H7 (cell line): ENCODE results near the gene ITPRID2. TPM values are rescaled to one million over a fixed set of nuclear protein-coding genes. Genes with fewer than 3 reads are reported as not detected.

Experiments
- DNase-seq: peaks from one replicate; pipeline ENCODE4 v3.0.0; 2012
- H3K27me3 ChIP-seq: 2 replicates; pipeline ENCODE4 v1.6.0; 2011; ENCODE audit warnings: mild to moderate bottlenecking, low read length; ENCODE audit not compliant: control insufficient read depth, insufficient read depth
- H3K36me3 ChIP-seq: replicated peaks from 2 replicates; pipeline ENCODE4 v1.5.1; 2011; ENCODE audit warnings: low read length; ENCODE audit not compliant: control insufficient read depth, insufficient read depth
- H3K4me3 ChIP-seq: 2 replicates; pipeline ENCODE4 v1.5.1; 2011; ENCODE audit warnings: low read depth, mild to moderate bottlenecking, control low read depth, low read length, moderate library complexity; ENCODE audit not compliant: insufficient read depth
- total RNA-seq: library from RNA; depleted of rRNA; stranded (reverse); fragments of >200 nt; shearing (Covaris generic); gene quantifications from 2 replicates; pipeline ENCODE4 v1.2.3, GENCODE V29; 2014

ITPRID2 gene
- total RNA-seq, 1 experiment from 2014 or later: 13.6 TPM

DNA sequence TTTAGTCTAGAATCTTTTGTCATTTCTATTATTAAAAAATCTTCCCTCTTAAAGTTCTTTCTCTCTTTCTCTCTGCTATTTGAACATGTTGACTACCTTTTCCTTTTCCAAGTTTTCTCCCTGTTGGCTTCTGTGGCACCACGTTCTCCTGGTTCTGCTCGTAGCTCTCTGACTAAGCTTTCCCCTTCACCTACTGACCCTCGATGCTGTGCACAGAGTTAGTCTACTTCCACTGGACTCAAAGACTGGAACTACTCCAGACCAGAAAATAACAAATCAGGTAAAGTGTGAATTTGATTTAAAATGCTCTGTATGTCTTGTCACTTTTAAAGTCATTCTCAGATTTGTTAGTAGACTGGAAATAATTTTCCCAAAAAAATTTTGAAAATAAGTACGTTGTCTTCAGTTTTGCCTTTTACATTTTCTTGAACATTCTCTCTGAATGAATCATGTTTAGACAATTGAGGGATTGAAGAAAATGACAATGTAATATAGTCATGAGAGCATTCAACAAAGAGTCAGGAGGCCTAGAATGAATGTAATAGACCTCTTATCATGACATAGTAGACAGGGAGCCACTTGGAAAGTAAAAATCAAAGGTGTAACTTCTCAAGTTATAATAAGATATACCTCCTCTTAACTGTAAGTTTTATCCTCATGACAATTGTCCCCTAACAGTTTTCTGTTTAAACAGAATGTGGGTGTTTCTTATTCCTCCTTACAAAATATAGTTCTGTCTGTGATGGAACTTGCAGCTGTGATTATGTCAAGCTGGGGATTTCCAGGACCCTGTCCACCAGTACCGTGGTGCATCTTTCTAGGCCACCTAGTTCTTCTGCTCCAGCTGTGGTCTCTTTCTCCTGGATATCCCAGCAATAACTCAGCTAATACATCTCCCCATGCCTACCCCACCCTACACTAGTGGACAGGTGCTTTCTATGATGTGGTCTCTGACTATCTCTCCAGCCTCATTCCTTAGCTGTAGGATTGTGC is 25.5 kb downstream of the ITPRID2 start:
- no peak for DNase-seq
- Histone ChIP-seq H3K36me3 (peaks cover 2% of the 10 kb centered on the region), H3K4me3 (no peak overlapping the region), H3K27me3 (no peaks in the 10 kb centered on the region)

DNA sequence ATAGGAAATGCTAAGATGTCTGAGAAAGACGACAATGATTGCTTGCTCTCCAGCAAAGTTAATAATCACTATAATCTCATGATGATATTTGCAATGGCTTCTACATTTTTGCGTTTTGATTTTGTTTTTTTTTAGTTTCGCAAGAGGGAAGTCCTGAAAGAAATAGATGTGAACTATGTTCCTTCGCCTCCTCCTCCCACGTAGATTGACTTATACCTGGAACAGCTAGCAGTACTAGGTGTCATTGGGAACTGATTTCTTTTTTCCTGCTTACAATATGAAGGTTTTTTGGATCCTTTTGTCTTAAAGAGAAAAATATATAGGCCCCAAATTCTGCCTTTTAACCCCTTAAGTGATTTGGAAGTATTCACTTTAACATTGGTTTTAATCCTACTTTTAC is 26.7 kb downstream of the ITPRID2 start:
- no peaks in the 10 kb centered on the region for H3K27me3 ChIP-seq
- no peak overlapping the region for H3K4me3 ChIP-seq
- peaks cover 3% of the 10 kb centered on the region for H3K36me3 ChIP-seq
- no peak for DNase-seq

DNA sequence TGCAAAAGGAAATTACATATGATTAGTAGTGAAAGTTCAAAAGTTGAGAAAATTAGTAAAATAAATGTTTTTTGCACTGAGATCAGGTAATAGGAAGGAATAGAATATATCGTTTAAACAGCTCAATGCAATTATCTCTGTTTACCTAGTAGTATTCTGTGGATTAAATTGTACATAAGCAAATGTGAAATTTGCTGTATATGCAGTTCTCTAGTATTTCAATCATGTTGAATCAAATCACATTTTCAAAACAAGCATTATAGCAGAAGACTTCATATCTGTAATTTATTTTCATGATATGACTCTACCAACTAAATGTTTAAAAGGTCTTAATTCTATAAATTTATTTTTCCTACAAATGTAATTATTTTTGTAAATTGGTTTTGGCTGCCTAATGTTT is 31.6 kb downstream of the ITPRID2 start:
- Histone ChIP-seq H3K4me3 (no peak overlapping the region), H3K27me3 (no peaks in the 10 kb centered on the region), H3K36me3 (peaks cover 1% of the 10 kb centered on the region)
- no peak for DNase-seq

DNA sequence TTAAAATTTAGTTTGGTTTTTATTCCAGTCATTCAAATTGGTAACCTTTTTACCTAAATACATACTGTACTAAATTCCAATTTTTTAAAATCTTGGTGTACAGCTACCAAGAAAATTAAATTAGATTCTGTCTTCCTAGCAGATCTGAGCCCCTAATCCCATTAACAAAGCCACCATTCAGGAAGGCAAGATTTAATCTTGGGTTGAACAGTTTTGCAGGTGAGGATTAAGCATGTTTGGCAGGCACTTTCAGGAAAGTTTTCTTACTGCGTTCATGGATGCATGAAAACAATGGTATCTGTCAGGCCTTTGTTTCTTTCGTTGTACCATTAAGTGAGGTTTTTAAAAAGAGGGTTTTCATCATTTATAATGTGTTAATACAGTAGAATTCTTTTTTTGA is 32.8 kb downstream of the ITPRID2 start:
- Histone ChIP-seq H3K27me3 (no peaks in the 10 kb centered on the region), H3K36me3 (peaks cover 1% of the 10 kb centered on the region), H3K4me3 (no peak overlapping the region)
- no peak for DNase-seq

DNA sequence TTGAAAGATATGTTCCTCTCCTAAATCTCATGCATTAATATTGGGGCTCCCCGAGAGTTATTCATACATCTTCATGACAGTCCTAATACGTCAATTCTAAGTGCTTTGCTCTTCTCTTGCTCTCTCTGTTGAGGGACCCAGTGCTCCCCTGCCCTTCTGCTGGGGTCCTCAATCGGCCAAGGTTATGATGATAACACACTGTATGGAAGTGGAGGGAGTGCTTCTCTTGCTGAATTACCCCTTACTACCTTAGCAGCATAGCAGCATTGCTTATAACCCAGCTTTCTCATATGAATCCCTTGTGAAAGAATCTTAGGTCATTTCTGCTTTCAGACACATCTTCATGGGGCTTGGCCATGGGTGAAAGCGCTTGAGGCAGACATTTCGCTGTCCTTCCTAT is 43.2 kb downstream of the ITPRID2 start:
- H3K4me3 ChIP-seq: no peak overlapping the region
- H3K36me3 ChIP-seq: no peaks in the 10 kb centered on the region
- DNase-seq: no peak
- H3K27me3 ChIP-seq: no peaks in the 10 kb centered on the region

DNA sequence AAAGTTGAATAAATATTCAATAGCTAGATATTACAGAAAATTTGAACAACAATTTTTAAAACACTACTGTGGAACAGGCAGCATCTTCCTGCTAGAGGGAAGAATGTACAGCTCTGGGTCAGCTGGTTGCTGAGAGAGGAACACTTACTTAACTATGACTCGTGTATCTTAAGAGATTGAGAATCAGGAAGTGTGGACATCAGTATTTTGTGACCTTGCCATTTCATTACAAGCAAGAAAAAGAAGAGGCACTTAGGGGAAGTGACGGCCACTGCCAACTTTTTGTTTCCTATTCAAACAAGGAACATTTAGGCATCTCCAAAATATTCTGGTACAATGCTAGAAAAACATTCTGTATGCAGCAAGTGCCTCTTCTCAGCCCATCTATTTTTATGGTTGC is 45.9 kb downstream of the ITPRID2 start:
- H3K27me3 ChIP-seq: no peaks in the 10 kb centered on the region
- no peak overlapping the region for H3K4me3 ChIP-seq
- DNase-seq: no peak
- H3K36me3 ChIP-seq: no peaks in the 10 kb centered on the region

DNA sequence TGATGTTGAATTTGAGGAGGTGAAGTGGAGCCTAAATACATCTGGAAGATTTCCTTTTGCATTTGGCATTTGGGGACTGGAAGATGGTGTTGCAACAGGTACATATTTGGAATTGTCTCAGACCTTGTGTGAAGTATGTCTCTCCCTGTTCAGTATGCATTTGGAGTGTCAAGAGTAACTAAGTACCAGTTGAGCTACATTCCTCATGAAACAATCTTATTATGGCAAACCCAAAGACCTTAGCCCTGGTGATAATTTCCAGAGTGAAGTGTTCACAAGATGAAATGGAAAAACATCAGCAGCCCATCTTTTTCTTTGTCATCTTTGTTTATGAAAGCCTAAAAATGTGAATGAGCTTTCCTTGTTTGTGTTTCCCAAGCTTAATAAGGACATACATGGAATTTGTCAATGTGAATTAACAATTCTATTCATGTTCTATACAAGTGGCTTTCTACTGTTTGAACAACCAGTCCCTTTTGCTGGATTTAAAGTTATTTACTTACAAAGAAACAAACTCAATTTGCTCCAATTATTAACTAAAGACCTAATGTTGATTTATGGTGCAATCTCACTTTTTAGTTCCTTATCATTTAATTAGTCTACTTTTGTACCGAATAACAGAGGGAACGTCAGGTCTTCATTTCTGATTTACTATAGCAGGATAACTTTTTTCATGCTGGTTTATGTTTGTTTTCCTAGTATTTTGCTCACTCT is 52.0 kb downstream of the ITPRID2 start:
- no peaks in the 10 kb centered on the region for H3K36me3 ChIP-seq
- no peak overlapping the region for H3K4me3 ChIP-seq
- no peaks in the 10 kb centered on the region for H3K27me3 ChIP-seq
- DNase-seq: no peak

DNA sequence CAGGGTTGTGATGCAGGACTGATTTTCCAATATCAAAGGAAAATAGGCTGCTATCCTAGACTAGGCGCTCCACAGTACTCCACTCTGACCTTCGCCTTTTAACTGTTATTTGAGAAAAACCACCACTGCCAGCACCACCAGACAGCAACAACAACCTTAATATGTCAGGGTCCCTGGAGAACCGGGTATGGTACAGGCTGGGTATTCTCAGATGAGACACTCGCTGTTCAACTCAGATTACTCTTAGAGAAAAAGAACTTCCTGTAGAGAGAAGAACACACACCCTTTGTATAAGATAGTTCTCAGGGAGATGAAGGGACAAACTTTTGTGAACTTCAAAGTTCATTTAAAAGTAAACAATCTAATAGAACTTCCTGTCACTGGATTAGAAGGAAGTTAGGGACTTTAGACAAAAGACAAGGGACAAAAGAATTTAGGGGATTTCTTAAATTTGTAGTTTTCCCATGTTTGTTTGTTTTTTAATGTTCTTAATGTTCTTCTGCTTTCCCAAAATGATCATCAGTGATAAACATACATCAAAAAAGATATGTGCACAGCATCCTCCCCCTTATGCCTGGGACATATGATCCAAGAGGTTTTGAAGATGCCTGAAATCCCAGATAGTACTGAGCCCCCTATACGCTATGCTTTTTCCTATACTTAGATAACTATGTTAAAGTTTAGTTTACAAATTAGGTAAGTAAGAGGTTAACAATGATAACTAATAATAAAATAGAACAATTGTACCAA is 52.8 kb downstream of the ITPRID2 start:
- Histone ChIP-seq H3K36me3 (no peaks in the 10 kb centered on the region), H3K27me3 (no peaks in the 10 kb centered on the region), H3K4me3 (no peak overlapping the region)
- no peak for DNase-seq

DNA sequence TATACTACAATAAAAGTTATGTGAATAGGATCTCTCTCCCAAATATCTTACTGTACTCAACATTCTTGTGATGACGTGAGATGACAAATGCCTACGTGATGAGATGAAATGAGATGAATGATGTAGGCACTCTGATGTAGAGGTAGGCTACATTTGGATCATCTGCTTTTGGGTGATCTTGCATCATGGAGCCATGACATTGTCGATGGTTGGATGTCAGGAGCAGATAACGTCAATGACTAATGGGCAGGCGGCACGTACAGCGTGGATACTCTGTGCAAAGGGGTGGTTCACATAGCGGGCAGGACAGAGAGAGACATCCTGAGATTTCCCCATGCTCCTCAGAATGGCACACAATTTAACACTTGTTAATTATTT is 53.4 kb downstream of the ITPRID2 start:
- Histone ChIP-seq H3K4me3 (no peak overlapping the region), H3K27me3 (no peaks in the 10 kb centered on the region), H3K36me3 (no peaks in the 10 kb centered on the region)
- DNase-seq: no peak

DNA sequence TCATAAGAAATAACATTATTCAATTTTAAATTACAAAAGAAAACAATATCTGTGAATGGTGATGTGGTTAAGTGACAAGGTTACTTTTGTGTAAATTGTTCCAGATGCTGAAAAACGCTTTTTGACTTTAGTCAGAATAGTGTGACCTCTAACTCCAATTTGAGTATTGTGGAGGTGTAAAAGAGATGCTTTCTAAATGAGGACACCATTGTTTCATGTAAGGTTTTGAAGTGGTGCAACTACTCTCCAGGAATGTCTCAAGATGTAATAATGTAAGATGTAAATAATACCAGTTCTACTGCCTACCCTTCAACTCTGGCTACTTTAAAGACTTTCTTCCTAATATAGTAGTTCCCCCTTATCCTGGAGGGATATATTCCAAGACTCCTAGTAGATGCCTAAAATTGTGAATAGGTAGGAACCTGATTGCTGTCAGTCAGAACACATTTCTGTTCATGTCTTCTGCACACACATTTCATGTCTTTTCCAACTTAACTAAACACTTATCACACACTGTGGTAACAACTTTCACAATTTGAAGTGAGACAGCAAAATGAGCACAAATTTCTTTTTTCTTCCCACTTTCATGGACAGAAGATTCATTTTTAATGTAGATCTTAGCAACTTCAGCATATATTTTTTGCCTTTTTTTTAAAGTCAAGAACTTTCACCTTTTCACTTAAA is 55.1 kb downstream of the ITPRID2 start:
- Histone ChIP-seq H3K4me3 (no peak overlapping the region), H3K36me3 (no peaks in the 10 kb centered on the region), H3K27me3 (no peaks in the 10 kb centered on the region)
- no peak for DNase-seq

DNA sequence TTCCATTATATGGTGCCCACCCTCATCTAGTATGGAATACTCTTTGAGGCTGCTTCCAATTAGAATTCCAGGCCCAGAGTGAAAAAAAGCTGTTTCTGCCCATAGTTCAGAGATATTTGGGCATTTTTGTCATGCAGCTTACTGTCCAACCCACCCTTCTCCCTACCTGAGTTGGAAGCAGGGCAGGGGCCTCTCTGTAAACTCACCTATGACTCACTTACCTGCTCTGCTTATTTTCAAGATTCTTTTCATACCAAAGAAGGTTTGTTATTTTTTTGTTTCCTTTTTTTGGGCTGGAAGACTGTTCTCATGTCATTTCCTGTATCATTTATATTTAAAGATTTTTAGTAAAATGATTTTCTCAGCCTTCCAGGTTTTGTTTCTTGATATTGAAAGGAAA is 55.7 kb downstream of the ITPRID2 start:
- no peaks in the 10 kb centered on the region for H3K36me3 ChIP-seq
- H3K4me3 ChIP-seq: no peak overlapping the region
- no peaks in the 10 kb centered on the region for H3K27me3 ChIP-seq
- no peak for DNase-seq

DNA sequence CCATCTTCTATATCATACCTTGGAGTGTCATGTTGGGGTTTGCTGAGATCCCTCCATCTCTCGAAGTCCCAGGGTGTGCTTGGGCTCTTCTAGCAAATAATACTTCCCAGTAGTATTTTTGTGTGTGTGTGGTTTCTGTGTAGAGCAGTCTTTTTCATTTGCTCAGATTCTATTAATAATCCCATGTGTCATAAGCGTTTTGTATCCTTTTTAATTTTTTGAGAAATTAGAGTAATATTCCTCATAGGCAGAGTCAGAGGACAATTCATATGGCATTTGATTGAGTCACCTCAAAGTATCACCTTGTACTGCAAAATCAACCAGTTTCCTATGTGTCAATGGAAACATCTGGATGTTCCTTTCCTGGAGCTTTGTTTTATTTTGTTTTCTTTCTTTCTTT is 56.7 kb downstream of the ITPRID2 start:
- no peak for DNase-seq
- Histone ChIP-seq H3K36me3 (no peaks in the 10 kb centered on the region), H3K4me3 (no peak overlapping the region), H3K27me3 (no peaks in the 10 kb centered on the region)

DNA sequence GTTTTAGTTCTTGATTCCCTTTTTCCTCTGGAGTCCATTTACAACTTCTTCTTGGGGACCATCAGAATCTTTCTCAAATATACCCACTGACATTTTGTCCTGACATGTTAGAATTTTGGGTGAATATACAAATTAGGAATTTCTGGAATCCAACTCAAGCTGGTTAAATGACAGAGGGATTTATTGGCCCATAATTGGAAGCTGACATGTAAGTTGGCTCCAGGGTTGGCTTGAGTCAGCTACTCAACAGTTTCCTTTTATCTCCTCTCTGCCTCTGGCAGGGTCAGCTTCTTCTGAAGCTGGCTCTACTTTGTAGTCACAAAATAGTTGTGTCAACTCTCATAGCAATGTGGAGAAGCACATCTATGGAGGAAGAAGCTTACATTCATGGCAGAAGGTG is 57.5 kb downstream of the ITPRID2 start:
- H3K36me3 ChIP-seq: no peaks in the 10 kb centered on the region
- H3K4me3 ChIP-seq: no peak overlapping the region
- no peaks in the 10 kb centered on the region for H3K27me3 ChIP-seq
- DNase-seq: no peak
